PC-9 (cell line): Measurements from ENCODE around the gene GPR68. TPM values are rescaled to one million over a fixed set of nuclear protein-coding genes. Genes with fewer than 3 reads are reported as not detected.
A peak's percentile ranks its signal among the peaks of the same experiment; 100 is the strongest.

Source experiments
- BruUV-seq: library from RNA; stranded (reverse); fragments of 400-500 nt; replicated peaks from 2 replicates; lab custom pipeline; 2021; lab: Mats Ljungman, UMichigan
- CTCF ChIA-PET: fragments of 300-600 bp; sonication (Branson Sonifier 250); formaldehyde crosslinking; loops from one replicate; lab custom pipeline; 2022; ENCODE audit warnings: antibody characterized with exemption; lab: Charles Lee
- POLR2A ChIA-PET: fragments of 300-600 bp; sonication (Branson Sonifier 250); formaldehyde crosslinking; loops from one replicate; lab custom pipeline; 2022; ENCODE audit warnings: antibody characterized with exemption; ENCODE audit not compliant: unreplicated experiment; lab: Charles Lee
- DNase-seq, 2 experiments: peaks; one replicate each; pipeline versions ENCODE4 v3.0.0 to v3.0.0-alpha.2; 2015 to 2022; ENCODE audit warnings: mixed read lengths in 1 of 2
- H2AFZ ChIP-seq: fragments of 200-600 bp; sonication (generic); 2 replicates; pipeline ENCODE4 v1.8.1; 2017; ENCODE audit warnings: antibody characterized with exemption
- H3F3A ChIP-seq: fragments of 200-600 bp; sonication (generic); 2 replicates; pipeline ENCODE4 v1.8.1; 2017; ENCODE audit warnings: antibody characterized with exemption, mild to moderate bottlenecking, low read depth; ENCODE audit not compliant: insufficient read depth
- H3K27ac ChIP-seq: fragments of 200-600 bp; sonication (generic); 2 replicates; pipeline ENCODE4 v1.6.1; 2016; ENCODE audit warnings: mixed run types
- H3K27me3 ChIP-seq: fragments of 200-600 bp; sonication (generic); 2 replicates; pipeline ENCODE4 v1.6.1; 2016; ENCODE audit warnings: low read depth, mixed run types; ENCODE audit not compliant: insufficient read depth
- H3K36me3 ChIP-seq: fragments of 200-600 bp; sonication (generic); 2 replicates; pipeline ENCODE4 v1.6.1; 2016; ENCODE audit warnings: low read depth, mixed run types
- H3K4me1 ChIP-seq: fragments of 200-600 bp; sonication (generic); replicated peaks from 2 replicates; pipeline ENCODE4 v1.6.1; 2016; ENCODE audit warnings: mixed run types; ENCODE audit not compliant: insufficient read depth
- H3K4me2 ChIP-seq: fragments of 200-600 bp; sonication (generic); 2 replicates; pipeline ENCODE4 v1.6.1; 2017; ENCODE audit warnings: mixed run types
- H3K4me3 ChIP-seq: fragments of 200-600 bp; sonication (generic); 2 replicates; pipeline ENCODE4 v1.6.1; 2016; ENCODE audit warnings: mixed run types
- H3K79me2 ChIP-seq: fragments of 200-600 bp; sonication (generic); 2 replicates; pipeline ENCODE4 v1.6.1; 2017; ENCODE audit warnings: low read depth, mixed run types
- H3K9me2 ChIP-seq: fragments of 200-600 bp; sonication (generic); 2 replicates; pipeline ENCODE4 v1.8.1; 2017; ENCODE audit warnings: mild to moderate bottlenecking; ENCODE audit not compliant: insufficient read depth
- H3K9me3 ChIP-seq: fragments of 200-600 bp; sonication (generic); 2 replicates; pipeline ENCODE4 v1.8.1; 2016; ENCODE audit warnings: low read depth; ENCODE audit not compliant: insufficient read depth
- H4K20me1 ChIP-seq: fragments of 200-600 bp; sonication (generic); 2 replicates; pipeline ENCODE4 v1.8.1; 2017; ENCODE audit not compliant: insufficient read depth
- CTCF ChIP-seq: fragments of 200-600 bp; sonication (generic); conservative IDR thresholded peaks from 2 replicates; pipeline ENCODE4 v1.6.1; 2017; ENCODE audit warnings: mixed run types, antibody characterized with exemption, mild to moderate bottlenecking, moderate library complexity
- EZH2 ChIP-seq: fragments of 200-600 bp; sonication (generic); IDR thresholded peaks from 2 replicates; pipeline ENCODE4 v1.8.0; 2017; ENCODE audit warnings: antibody characterized with exemption, low read depth
- intact Hi-C: fragments of 100-400 bp; cut with micrococcal nuclease; formaldehyde crosslinking; loops from one replicate; pipeline ENCODE4 v1.10.0; 2022; ENCODE audit not compliant: unreplicated experiment
- total RNA-seq: library from RNA; stranded (reverse); gene quantifications from 2 replicates; pipeline ENCODE4 v1.2.3, GENCODE V29; 2021

Gene GPR68
- total RNA-seq, 1 experiment from 2014 or later = not detected

GRCh38 chr14:91265404-91265803 is 20.9 kb upstream of the GPR68 start:
- Histone ChIP-seq H3K4me2 (no peak overlapping the region), H4K20me1 (no peaks in the 10 kb centered on the region), H3K9me2 (no peaks in the 10 kb centered on the region), H3K4me1 (no peaks in the 10 kb centered on the region), H3K79me2 (no peaks in the 10 kb centered on the region), H3K27me3 (no peaks in the 10 kb centered on the region), H3K9me3 (no peaks in the 10 kb centered on the region), H2AFZ (no peak overlapping the region), H3K27ac (no peak overlapping the region), H3K4me3 (no peak overlapping the region), H3K36me3 (no peaks in the 10 kb centered on the region), H3F3A (no peaks in the 10 kb centered on the region)
- no peak for DNase-seq
- intact Hi-C loops = no loop called here
- POLR2A ChIA-PET = no interaction called here
- TF ChIP-seq EZH2 (no peak), CTCF (no peak)
- CTCF ChIA-PET = no interaction called here
- BruUV-seq = no TSS peak

GRCh38 chr14:91264151-91265150 is 19.9 kb upstream of the GPR68 start:
- no peaks in the 10 kb centered on the region for H3K36me3 ChIP-seq
- BruUV-seq = no TSS peak
- no peaks in the 10 kb centered on the region for H3K4me1 ChIP-seq
- ChIA-PET CTCF (no interaction called here), POLR2A (no interaction called here)
- H3F3A ChIP-seq = no peaks in the 10 kb centered on the region
- no peak overlapping the region for H3K4me3 ChIP-seq
- H2AFZ ChIP-seq = no peak overlapping the region
- peak in 1 of 2 experiments; percentile 2 for DNase-seq
- H3K27ac ChIP-seq = no peak overlapping the region
- H3K4me2 ChIP-seq = no peak overlapping the region
- no peaks in the 10 kb centered on the region for H3K9me2 ChIP-seq
- no peak for TF ChIP-seq EZH2
- no peak for TF ChIP-seq CTCF
- no peaks in the 10 kb centered on the region for H3K9me3 ChIP-seq
- intact Hi-C loops = no loop called here
- no peaks in the 10 kb centered on the region for H3K79me2 ChIP-seq
- H4K20me1 ChIP-seq = no peaks in the 10 kb centered on the region
- no peaks in the 10 kb centered on the region for H3K27me3 ChIP-seq

- CTCF ChIA-PET = no interaction called here
- H3F3A ChIP-seq = no peaks in the 10 kb centered on the region
- H3K27me3 ChIP-seq = no peaks in the 10 kb centered on the region
- intact Hi-C loops = no loop called here
- no peaks in the 10 kb centered on the region for H3K79me2 ChIP-seq
- H3K36me3 ChIP-seq = no peaks in the 10 kb centered on the region
- no peak overlapping the region for H3K4me2 ChIP-seq
- DNase-seq = no peak
- BruUV-seq = no TSS peak
- H3K9me3 ChIP-seq = no peaks in the 10 kb centered on the region
- H3K27ac ChIP-seq = no peak overlapping the region
- H2AFZ ChIP-seq = no peak overlapping the region
- TF ChIP-seq EZH2 (no peak), CTCF (no peak)
- H3K4me3 ChIP-seq = no peak overlapping the region
- POLR2A ChIA-PET = no interaction called here
- no peaks in the 10 kb centered on the region for H3K4me1 ChIP-seq
- H3K9me2 ChIP-seq = no peaks in the 10 kb centered on the region
- H4K20me1 ChIP-seq = no peaks in the 10 kb centered on the region
Observed at GRCh38 chr14:91263329-91263728, 18.8 kb upstream of the GPR68 start.
